Natural killer cell (primary cell): ENCODE measurements around the gene TRRAP. TPM values are rescaled to one million over a fixed set of nuclear protein-coding genes. Genes with fewer than 3 reads are reported as not detected.
"Not testable (repeated sequence)": the region's sequence is repeated elsewhere in the genome, so short reads cannot be mapped to it uniquely, and the experiment has no call there.

ENCODE experiments used
- ATAC-seq, 3 donors: fragments of 150-1000 bp in 2 of 3; fragments of 200-7000 bp in 1 of 3; cut with Tn5 transposase; 1 replicate in 1 of 3; 2 replicates in 2 of 3; pipeline ENCODE4 v1.10.0; 2021; ENCODE audit warnings: mild to moderate bottlenecking in 2 of 3, moderate library complexity in 2 of 3
- DNase-seq, 2 donors: peaks; one replicate each; pipeline versions ENCODE4 v3.0.0 to v3.0.0-alpha.2; 2013 to 2021; ENCODE audit warnings: mixed read lengths in 1 of 2
- H3K27ac ChIP-seq: one replicate; pipeline ENCODE4 v1.5.1; 2013; ENCODE audit warnings: mild to moderate bottlenecking, low read length
- H3K27me3 ChIP-seq: one replicate; pipeline ENCODE4 v1.6.1; 2013; ENCODE audit warnings: low read length; ENCODE audit not compliant: control insufficient read depth, insufficient read depth
- H3K36me3 ChIP-seq: one replicate; pipeline ENCODE4 v1.6.1; 2013; ENCODE audit warnings: low read length; ENCODE audit not compliant: control insufficient read depth, insufficient read depth
- H3K4me1 ChIP-seq: one replicate; pipeline ENCODE4 v1.6.1; 2013; ENCODE audit warnings: low read length; ENCODE audit not compliant: control insufficient read depth, insufficient read depth
- H3K4me3 ChIP-seq: one replicate; pipeline ENCODE4 v1.5.1; 2013; ENCODE audit warnings: low read length
- H3K9me3 ChIP-seq: one replicate; pipeline ENCODE4 v1.6.1; 2013; ENCODE audit warnings: low read length; ENCODE audit not compliant: control insufficient read depth, insufficient read depth
- H3K27ac Mint-ChIP-seq, 2 donors: one replicate each; pipeline ENCODE4 v1.8.0; 2022; ENCODE audit warnings: mild to moderate bottlenecking in 2 of 2, mixed read lengths in 2 of 2, moderate library complexity in 1 of 2
- H3K27me3 Mint-ChIP-seq, 2 donors: one replicate each; pipeline ENCODE4 v1.8.0; 2022; ENCODE audit warnings: low read depth in 2 of 2, mixed read lengths in 2 of 2
- H3K36me3 Mint-ChIP-seq: one replicate; pipeline ENCODE4 v1.8.0; 2022; ENCODE audit warnings: mixed read lengths
- H3K4me1 Mint-ChIP-seq, 2 donors: one replicate each; pipeline ENCODE4 v1.8.0; 2022; ENCODE audit warnings: mixed read lengths in 2 of 2
- H3K4me3 Mint-ChIP-seq: one replicate; pipeline ENCODE4 v1.8.0; 2022; ENCODE audit warnings: mild to moderate bottlenecking, moderate library complexity, mixed read lengths
- H3K9me3 Mint-ChIP-seq, 2 donors: one replicate each; pipeline ENCODE4 v1.8.0; 2022; ENCODE audit warnings: mixed read lengths in 2 of 2
- WGBS: methylation state at CpG from one replicate; pipeline ENCODE4 v1.1.7; 2013; ENCODE audit warnings: missing lambda C conversion rate; ENCODE audit not compliant: insufficient coverage; 5-methylcytosine and 5-hydroxymethylcytosine counted together
- intact Hi-C: fragments of 100-400 bp; cut with micrococcal nuclease; formaldehyde crosslinking; loops from one replicate; pipeline ENCODE4 v1.14.2; 2022
- total RNA-seq, 4 donors: library from RNA; stranded (reverse); fragments of 120-200 nt in 1 of 4; gene quantifications; one replicate each; pipeline versions ENCODE4 v1.2.3 to v1.2.4, GENCODE V29; 2013 to 2022
- TF ChIP-seq, protein P1 (sequence below): fragments of 200-600 bp; IDR thresholded peaks from one replicate; pipeline ENCODE4 v1.8.0; 2022; ENCODE audit warnings: antibody characterized with exemption

The TRRAP gene
- total RNA-seq, 3 donors from 2014 or later (not counting 1 experiment from before 2014, with no cell fraction given), result 45.4 to 62.9 (median 62.4) TPM

- no peaks in the 10 kb centered on the region for H3K27me3 Mint-ChIP-seq
- no peaks in the 10 kb centered on the region for H3K9me3 ChIP-seq
- H3K4me1 Mint-ChIP-seq, result peaks cover 7 to 10% of the 10 kb centered on the region in 2 donors
- DNase-seq (peak; percentile 44 to 84), ATAC-seq (peak; percentile 68 to 80 (median 78))
- peaks cover 73% of the 10 kb centered on the region for H3K36me3 ChIP-seq
- TF ChIP-seq, protein P1, sequence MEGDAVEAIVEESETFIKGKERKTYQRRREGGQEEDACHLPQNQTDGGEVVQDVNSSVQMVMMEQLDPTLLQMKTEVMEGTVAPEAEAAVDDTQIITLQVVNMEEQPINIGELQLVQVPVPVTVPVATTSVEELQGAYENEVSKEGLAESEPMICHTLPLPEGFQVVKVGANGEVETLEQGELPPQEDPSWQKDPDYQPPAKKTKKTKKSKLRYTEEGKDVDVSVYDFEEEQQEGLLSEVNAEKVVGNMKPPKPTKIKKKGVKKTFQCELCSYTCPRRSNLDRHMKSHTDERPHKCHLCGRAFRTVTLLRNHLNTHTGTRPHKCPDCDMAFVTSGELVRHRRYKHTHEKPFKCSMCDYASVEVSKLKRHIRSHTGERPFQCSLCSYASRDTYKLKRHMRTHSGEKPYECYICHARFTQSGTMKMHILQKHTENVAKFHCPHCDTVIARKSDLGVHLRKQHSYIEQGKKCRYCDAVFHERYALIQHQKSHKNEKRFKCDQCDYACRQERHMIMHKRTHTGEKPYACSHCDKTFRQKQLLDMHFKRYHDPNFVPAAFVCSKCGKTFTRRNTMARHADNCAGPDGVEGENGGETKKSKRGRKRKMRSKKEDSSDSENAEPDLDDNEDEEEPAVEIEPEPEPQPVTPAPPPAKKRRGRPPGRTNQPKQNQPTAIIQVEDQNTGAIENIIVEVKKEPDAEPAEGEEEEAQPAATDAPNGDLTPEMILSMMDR, result peak; percentile 72
- H3K27ac ChIP-seq, result no peak overlapping the region
- no peaks in the 10 kb centered on the region for H3K9me3 Mint-ChIP-seq
- H3K27me3 ChIP-seq, result no peaks in the 10 kb centered on the region
- 86% methylated on average over 29 of the region's 31 CpGs for WGBS
- H3K4me3 Mint-ChIP-seq, result no peak overlapping the region
- peaks cover 18% of the 10 kb centered on the region for H3K36me3 Mint-ChIP-seq
- H3K4me3 ChIP-seq, result no peak overlapping the region
- peak overlapping the region; percentile 41 to 52 for H3K27ac Mint-ChIP-seq
- intact Hi-C loops, result loop anchor here (1.0 kb wide), 1 partner anchor 273 kb away; no protein-coding TSS in a partner anchor
- H3K4me1 ChIP-seq, result no peaks in the 10 kb centered on the region
Measured at GRCh38 chr7:99040104-99040958, 162.0 kb downstream of the TRRAP start.

DNA sequence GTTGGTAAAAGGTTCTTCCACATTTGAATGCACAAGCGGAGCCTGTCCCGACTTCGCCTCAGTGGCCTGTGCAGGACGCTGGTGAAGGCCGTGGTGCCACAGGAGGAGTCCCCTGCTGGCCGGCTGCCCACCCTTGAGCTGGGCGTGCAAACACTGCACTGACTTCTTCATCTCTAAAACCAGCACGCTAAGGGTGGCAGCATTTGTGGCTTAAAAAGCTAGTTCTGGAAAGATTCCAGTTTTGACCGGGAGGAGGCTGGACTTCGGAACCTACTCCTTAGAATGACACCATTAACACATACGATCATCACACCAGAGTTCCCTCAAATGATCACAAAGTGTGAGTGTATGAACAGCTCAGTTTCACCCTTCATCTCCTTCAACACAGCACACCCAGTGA, 163.2 kb downstream of the TRRAP start:
- TF ChIP-seq, protein P1, result no peak
- Mint-ChIP-seq H3K27ac (peak overlapping the region in 1 of 2 donors; percentile 44), H3K36me3 (peaks cover 25% of the 10 kb centered on the region), H3K9me3 (no peaks in the 10 kb centered on the region), H3K4me1 (peaks cover 7 to 10% of the 10 kb centered on the region in 2 donors), H3K27me3 (no peaks in the 10 kb centered on the region), H3K4me3 (no peak overlapping the region)
- Histone ChIP-seq H3K36me3 (peaks cover 72% of the 10 kb centered on the region), H3K27ac (no peak overlapping the region), H3K4me3 (no peak overlapping the region), H3K9me3 (no peaks in the 10 kb centered on the region), H3K4me1 (no peaks in the 10 kb centered on the region), H3K27me3 (no peaks in the 10 kb centered on the region)
- ATAC-seq (no peak), DNase-seq (no peak)
- intact Hi-C loops, result no loop called here
- WGBS, result 97% methylated on average over 11 of the region's 11 CpGs

DNA sequence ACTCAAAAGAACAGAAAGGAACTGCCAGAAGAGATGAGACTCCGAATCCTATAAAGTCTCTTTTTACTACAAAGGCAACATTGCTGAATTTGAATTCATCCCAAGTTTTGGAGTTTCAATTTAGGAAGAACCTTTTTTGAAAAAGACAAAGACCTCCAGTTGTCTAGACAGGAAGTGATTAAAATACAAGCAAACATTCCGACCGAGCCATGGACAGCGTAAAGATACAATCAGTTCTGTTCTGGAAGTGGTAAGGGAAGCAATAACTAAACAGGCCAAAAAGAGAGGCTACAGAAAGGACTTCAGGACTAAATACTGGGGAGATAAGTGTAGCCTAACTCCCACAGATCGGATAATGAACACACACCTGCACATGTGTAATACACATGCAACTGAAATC, 164.6 kb downstream of the TRRAP start:
- 90% methylated on average over 5 of the region's 5 CpGs for WGBS
- Mint-ChIP-seq H3K4me1 (peaks cover 7 to 10% of the 10 kb centered on the region in 2 donors), H3K4me3 (no peak overlapping the region), H3K27ac (peak overlapping the region; percentile 4 to 46), H3K9me3 (no peaks in the 10 kb centered on the region), H3K36me3 (peaks cover 25% of the 10 kb centered on the region), H3K27me3 (no peaks in the 10 kb centered on the region)
- intact Hi-C loops, result no loop called here
- no peaks in the 10 kb centered on the region for H3K9me3 ChIP-seq
- no peak for DNase-seq
- H3K4me3 ChIP-seq, result no peak overlapping the region
- no peaks in the 10 kb centered on the region for H3K4me1 ChIP-seq
- H3K36me3 ChIP-seq, result peaks cover 71% of the 10 kb centered on the region
- no peaks in the 10 kb centered on the region for H3K27me3 ChIP-seq
- no peak overlapping the region for H3K27ac ChIP-seq
- ATAC-seq, result no peak
- TF ChIP-seq, protein P1, result no peak

DNA sequence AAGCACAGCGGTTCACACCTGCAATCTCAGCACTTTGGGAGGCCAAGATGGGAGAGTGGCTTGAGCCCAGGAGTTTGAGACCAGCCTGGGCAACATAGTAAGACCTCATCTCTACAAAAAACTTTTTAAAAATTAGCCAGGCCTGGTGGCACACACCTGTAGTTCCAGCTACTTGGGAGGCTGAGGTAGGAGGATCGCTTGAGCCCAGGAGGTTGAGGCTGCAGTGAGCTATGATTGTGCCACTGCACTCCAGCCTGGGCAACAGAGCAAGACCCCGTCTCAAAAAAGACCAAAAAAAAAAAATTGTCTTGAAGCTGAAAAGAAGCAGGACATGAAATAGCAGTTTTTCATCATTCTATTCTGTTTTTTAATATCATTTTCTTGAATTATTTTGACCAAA, 166.5 kb downstream of the TRRAP start:
- DNase-seq, H3K27me3 ChIP-seq, H3K27me3 Mint-ChIP-seq, H3K4me3 ChIP-seq, ATAC-seq, H3K27ac Mint-ChIP-seq, H3K9me3 Mint-ChIP-seq, H3K9me3 ChIP-seq, H3K4me3 Mint-ChIP-seq, H3K27ac ChIP-seq, H3K4me1 ChIP-seq, intact Hi-C loops: not testable (repeated sequence)
- peaks cover 7 to 10% of the 10 kb centered on the region in 2 donors for H3K4me1 Mint-ChIP-seq
- peaks cover 28% of the 10 kb centered on the region for H3K36me3 Mint-ChIP-seq
- 93% methylated on average over 3 of the region's 3 CpGs for WGBS
- H3K36me3 ChIP-seq, result peaks cover 71% of the 10 kb centered on the region

DNA sequence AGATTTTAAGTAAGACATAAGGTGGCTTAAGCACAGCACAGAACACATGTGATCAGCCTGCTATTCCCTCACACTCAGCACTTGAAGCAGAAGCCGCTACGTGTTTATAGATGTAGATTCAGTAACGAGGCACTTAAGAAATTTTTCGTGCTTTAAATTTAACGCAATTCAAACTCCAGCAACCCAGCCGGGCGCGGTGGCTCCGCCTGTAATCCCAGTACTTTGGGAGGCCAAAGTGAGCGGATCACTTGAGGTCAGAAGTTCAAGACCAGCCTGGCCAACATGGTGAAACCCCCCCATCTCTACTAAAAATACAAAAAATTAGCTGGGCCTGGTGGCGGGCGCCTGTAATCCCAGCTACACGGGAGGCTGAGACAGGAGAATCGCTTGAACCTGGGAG, 167.9 kb downstream of the TRRAP start:
- H3K9me3 Mint-ChIP-seq, intact Hi-C loops, H3K27ac ChIP-seq, H3K27me3 ChIP-seq, DNase-seq, H3K4me3 Mint-ChIP-seq, H3K9me3 ChIP-seq, H3K4me1 ChIP-seq, H3K27me3 Mint-ChIP-seq, ATAC-seq, H3K4me3 ChIP-seq, H3K4me1 Mint-ChIP-seq: not testable (repeated sequence)
- 99% methylated on average over 14 of the region's 14 CpGs for WGBS
- Mint-ChIP-seq H3K36me3 (peaks cover 25% of the 10 kb centered on the region), H3K27ac (peak overlapping the region in 1 of 2 donors; percentile 8)
- H3K36me3 ChIP-seq, result peaks cover 75% of the 10 kb centered on the region
